Measurements from ENCODE around the gene RNF222.
A peak's percentile ranks its signal among the peaks of the same experiment; 100 is the strongest.
"Not testable (repeated sequence)": the region's sequence is repeated elsewhere in the genome, so short reads cannot be mapped to it uniquely, and the experiment has no call there.

Gene RNF222

GRCh38 chr17:8409966-8410882, 12.6 kb upstream of the RNF222 start:
- DNase-seq = peak; percentile 35 to 84

DNA sequence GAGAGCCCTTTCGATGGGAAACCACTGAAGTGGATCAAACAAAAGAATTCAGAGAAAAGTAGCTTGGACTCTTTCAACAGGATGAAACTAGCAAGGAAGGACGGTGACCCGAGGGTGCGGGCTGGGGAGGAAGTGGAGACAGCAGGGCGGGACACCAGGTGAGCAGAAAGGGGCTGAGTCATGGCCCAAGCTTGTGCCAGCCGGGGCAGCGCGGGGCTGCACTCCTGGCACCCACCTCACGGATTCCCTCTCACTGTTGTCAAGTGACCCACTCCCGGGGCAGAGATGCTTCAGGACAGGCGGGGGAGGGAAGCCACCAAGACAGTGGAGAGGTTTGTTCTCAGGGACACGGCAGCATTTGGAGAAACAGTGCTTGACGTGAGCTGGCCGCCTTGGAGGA, 10.7 kb upstream of the RNF222 start:
- DNase-seq = no peak

DNA sequence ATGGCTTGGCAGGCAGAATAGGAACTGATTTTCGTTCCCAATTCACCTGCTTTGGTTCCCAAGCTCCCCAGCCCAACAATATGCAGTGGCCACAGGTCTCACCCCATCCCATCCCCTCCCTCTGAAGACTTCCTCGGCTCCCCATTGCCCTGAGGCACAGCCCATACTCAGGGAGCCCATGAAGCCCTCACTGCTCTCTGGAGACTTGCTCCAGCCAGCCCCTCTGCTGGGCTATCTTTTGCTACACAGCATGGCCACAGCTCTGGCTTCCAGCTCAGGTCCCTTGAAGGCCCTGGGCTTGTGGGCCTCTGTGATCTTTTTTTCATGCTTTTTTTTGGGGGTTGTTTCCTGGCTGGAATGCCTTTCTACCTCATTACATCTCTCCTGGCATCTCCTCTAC, 8.5 kb upstream of the RNF222 start:
- no peak for DNase-seq

DNA sequence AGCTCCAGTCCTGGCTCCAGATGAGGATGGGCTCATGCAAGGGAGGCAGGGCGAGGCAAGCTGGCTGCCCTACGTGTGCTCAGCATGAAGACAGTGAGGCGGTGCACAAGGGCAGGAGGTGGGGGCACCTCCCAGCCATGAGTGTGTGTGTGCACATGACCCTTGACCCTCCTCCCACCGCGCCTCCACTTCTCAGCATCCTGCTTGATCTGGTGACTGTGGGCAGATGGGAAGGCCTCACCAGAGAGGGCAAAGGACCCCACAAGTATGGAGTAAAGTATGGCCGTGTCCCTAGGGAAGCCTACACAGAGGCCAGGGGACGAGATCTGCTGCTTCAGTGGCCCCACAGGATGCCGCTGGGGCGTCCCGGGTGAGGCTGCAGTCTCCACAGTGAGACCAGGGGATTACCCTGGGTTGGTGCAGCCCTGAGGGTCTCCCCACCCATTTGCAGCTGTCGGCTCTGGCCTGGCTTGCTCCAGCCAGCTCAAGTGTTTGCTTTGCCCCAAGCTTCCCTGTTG, 7.9 kb upstream of the RNF222 start:
- DNase-seq = no peak

- DNase-seq = no peak
These were observed 5.4 kb upstream of the RNF222 start for GRCh38 chr17:8402921-8403536.

- DNase-seq = no peak
These were observed 3.5 kb upstream of the RNF222 start for GRCh38 chr17:8401107-8401506.

- no peak for DNase-seq
These were observed 1.4 kb upstream of the RNF222 start for GRCh38 chr17:8398980-8399379.

DNA sequence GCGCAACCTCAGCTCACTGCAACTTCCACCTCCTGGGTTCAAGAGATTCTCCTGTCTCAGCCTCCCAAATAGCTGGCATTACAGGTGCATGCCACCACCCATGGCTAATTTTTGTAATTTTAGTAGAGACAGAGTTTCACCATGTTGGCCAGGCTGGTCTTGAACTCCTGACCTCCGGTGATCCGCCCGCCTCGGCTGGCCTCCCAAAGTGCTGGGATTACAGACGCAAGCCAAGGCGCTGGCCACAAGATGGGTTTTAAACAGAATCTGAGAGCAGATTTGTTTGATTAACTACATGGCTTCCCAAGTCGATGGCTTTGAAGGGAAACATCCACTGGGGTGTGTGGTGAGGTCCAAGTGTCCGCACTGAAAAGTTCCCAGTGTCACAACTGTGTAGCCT, 3.1 kb downstream of the RNF222 start:
- DNase-seq = not testable (repeated sequence)

- DNase-seq = no peak
These were observed 4.0 kb downstream of the RNF222 start for GRCh38 chr17:8393470-8394231.

DNA sequence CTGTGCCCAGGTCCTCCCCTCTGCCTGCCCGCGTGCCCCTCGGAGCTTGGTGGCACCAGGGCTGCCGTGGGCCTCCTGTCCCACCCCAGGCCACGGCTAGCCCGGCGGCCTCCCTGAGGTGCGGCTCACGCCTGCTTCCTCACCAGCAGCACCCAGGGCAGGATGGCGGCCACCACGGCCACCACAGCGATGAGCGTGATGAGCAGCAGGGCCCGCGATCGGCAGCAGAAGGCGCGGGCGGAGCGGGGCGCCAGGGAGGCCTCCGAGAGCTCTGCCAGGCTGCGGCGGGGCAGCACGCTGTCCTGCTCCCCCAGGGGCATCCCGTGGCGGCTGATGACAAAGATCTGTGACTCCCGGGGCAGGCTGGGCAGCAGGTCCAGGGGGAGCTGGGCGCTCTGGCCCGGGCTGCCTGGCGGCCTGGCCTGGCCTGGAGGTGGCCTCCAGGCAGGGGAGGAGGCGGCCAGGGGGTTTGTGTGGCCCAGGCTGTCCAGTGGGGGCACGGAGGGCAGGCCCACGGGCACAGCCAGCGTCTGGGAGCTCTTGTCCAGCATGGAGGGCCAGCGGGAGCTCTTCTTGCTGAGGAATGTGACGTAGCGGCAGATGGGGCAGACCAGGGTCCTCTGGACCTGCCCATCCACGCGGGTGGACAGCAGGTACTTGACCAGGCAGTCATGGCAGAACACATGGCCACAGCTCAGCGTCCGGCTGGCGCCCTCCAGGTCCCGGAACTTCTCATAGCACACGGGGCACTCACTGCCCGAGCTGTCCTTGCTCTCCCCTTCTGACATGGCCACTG, 4.8 kb downstream of the RNF222 start:
- DNase-seq = no peak

- no peak for DNase-seq
These were observed 5.4 kb downstream of the RNF222 start for GRCh38 chr17:8392274-8392673.

- DNase-seq = no peak
These were observed 5.9 kb downstream of the RNF222 start for GRCh38 chr17:8391711-8392110.

DNA sequence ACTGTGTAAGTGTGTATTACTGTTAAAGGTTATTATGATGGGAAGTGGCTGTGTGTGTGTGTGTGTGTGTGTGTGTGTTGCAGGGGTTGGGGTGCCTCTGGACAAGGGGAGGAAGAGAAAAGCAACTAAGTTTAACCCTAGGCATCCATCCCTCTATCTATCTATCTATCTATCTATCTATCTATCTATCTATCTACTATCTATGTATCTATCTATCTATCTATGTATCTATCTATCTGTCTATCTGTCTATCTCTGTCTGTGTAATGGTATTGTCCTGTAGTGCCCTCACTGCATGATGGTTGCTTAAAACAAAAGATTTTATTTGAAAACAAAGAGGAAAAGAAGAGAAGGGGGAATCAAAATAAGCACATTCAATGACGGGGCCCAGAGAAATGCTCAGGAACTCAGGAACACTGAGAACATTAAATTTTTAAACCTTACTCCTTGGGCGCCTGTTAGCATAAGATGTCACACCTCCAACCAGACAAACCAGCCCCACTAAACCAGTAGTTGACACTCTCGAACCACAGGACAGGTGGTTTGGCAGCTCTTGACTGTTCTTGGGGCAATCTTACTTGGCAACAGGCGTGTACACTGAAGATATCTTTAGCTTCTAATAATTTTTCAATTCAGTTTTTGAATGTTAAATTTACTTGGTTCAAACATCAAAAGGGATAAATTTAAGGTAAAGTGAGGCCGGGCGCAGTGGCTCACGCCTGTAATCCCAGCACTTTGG, 9.5 kb downstream of the RNF222 start:
- no peak for DNase-seq

- DNase-seq = no peak
These were observed 10.8 kb downstream of the RNF222 start for GRCh38 chr17:8386841-8387240.

GRCh38 chr17:8384801-8385378, 12.7 kb downstream of the RNF222 start:
- DNase-seq = peak; percentile 60 to 74

GRCh38 chr17:8383143-8383822, 14.3 kb downstream of the RNF222 start, which contains the start of gene RPL26:
Gene RPL26 (minus strand): TSS chr17:8383193. CDS start chr17:8382310, 883 bp downstream.
- peak; percentile 97 to 98 for DNase-seq

DNA sequence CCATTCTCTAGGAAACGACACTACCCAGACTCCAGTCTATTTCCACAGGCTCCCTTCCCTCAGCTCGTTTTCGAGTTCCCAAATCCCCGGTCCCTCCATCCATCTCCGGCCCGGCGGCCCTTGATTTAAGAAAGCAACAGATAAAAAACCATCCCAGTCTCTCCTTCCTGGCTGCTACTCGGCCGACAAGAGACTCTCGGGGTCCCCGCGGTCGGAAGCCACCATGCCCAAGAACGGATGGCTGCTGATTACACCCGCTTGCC, 14.8 kb downstream of the RNF222 start:
- no peak for DNase-seq

- DNase-seq = no peak
These were observed 15.4 kb downstream of the RNF222 start for GRCh38 chr17:8382052-8382879.

GRCh38 chr17:8380049-8380448, 17.6 kb downstream of the RNF222 start:
- DNase-seq = no peak

- not testable (repeated sequence) for DNase-seq
These were observed 19.5 kb downstream of the RNF222 start for GRCh38 chr17:8378117-8378516.

All from SW 1271 (cell line).